ENCODE results near the gene SEMA3G.

Gene SEMA3G

GRCh38 chr3:52453496-52454249 is 8.8 kb upstream of the SEMA3G start, which contains the start of gene TNNC1:
TNNC1 (minus strand) TSS chr3:52454041; CDS start chr3:52454015, 26 bp downstream.
- no peak for DNase-seq

- DNase-seq = no peak
Measured at GRCh38 chr3:52452570-52453221, 7.8 kb upstream of the SEMA3G start.

GRCh38 chr3:52452126-52452525 is 7.2 kb upstream of the SEMA3G start:
- DNase-seq = no peak

GRCh38 chr3:52451237-52452083 is 6.6 kb upstream of the SEMA3G start:
- no peak for DNase-seq

- DNase-seq = no peak
Measured at GRCh38 chr3:52450489-52451236, 5.8 kb upstream of the SEMA3G start.

GRCh38 chr3:52447512-52448355 is 2.8 kb upstream of the SEMA3G start:
- DNase-seq = no peak

GRCh38 chr3:52446631-52447511 is 2.0 kb upstream of the SEMA3G start:
- DNase-seq = peak; percentile 80

GRCh38 chr3:52446042-52446441 is 1.1 kb upstream of the SEMA3G start:
- no peak for DNase-seq

GRCh38 chr3:52443791-52444687 is 864 bp downstream of the SEMA3G start:
- no peak for DNase-seq

- DNase-seq = no peak
Measured at GRCh38 chr3:52443268-52443610, 1.7 kb downstream of the SEMA3G start.

GRCh38 chr3:52442409-52443267 is 2.3 kb downstream of the SEMA3G start:
- no peak for DNase-seq

GRCh38 chr3:52441772-52442332 is 3.1 kb downstream of the SEMA3G start:
- no peak for DNase-seq

- DNase-seq = no peak
Measured at GRCh38 chr3:52441091-52441771, 3.7 kb downstream of the SEMA3G start.

- peak; percentile 22 for DNase-seq
Measured at GRCh38 chr3:52440671-52441070, 4.2 kb downstream of the SEMA3G start.

GRCh38 chr3:52440249-52440551 is 4.7 kb downstream of the SEMA3G start:
- DNase-seq = no peak

- no peak for DNase-seq
Measured at GRCh38 chr3:52439426-52440248, 5.3 kb downstream of the SEMA3G start.
